H1 (cell line): Measurements from ENCODE around the gene TMEM203. TPM values are rescaled to one million over a fixed set of nuclear protein-coding genes. Genes with fewer than 3 reads are reported as not detected.

Experiments
- CTCF ChIA-PET: fragments of 300-600 bp; sonication (Branson Sonifier 250); formaldehyde crosslinking; loops from one replicate; lab custom pipeline; 2021; ENCODE audit not compliant: partially characterized antibody; lab: Charles Lee
- POLR2A ChIA-PET: fragments of 300-600 bp; sonication (Branson Sonifier 250); formaldehyde crosslinking; loops from one replicate; lab custom pipeline; 2021; ENCODE audit warnings: inconsistent platforms; ENCODE audit not compliant: partially characterized antibody; lab: Charles Lee
- DNase-seq, 2 experiments: peaks; one replicate each; pipeline versions ENCODE4 v3.0.0 to v3.0.0-alpha.2; 2010 to 2022; ENCODE audit warnings: low spot score in 2 of 2, low read depth in 1 of 2, mixed read lengths in 1 of 2
- FAIRE-seq: peaks from 2 replicates; lab custom pipeline; 2011; peaks lifted over from hg19 to GRCh38; lab: Jason Lieb, UNC
- H2AFZ ChIP-seq: 2 replicates; pipeline ENCODE4 v1.8.1; 2012; ENCODE audit warnings: low read length, inconsistent platforms
- H2AK5ac ChIP-seq: 2 replicates; pipeline ENCODE4 v1.6.1; 2013; ENCODE audit warnings: low read depth, low read length
- H2BK120ac ChIP-seq: replicated peaks from 2 replicates; pipeline ENCODE3; 2013; ENCODE audit warnings: low read depth, low read length, inconsistent platforms
- H2BK12ac ChIP-seq: 2 replicates; pipeline ENCODE4 v1.6.1; 2013; ENCODE audit warnings: low read depth, low read length
- H2BK15ac ChIP-seq: 2 replicates; pipeline ENCODE4 v1.6.1; 2013; ENCODE audit warnings: low read length
- H2BK20ac ChIP-seq: 2 replicates; pipeline ENCODE4 v1.6.1; 2013; ENCODE audit warnings: low read length
- H2BK5ac ChIP-seq: 2 replicates; pipeline ENCODE4 v1.6.1; 2013; ENCODE audit warnings: low read depth, low read length
- H3K14ac ChIP-seq: 2 replicates; pipeline ENCODE4 v1.6.1; 2013; ENCODE audit warnings: inconsistent platforms; ENCODE audit not compliant: insufficient read length
- H3K18ac ChIP-seq: 2 replicates; pipeline ENCODE4 v1.6.1; 2013; ENCODE audit warnings: low read length; ENCODE audit errors: extremely low read depth
- H3K23ac ChIP-seq: 2 replicates; pipeline ENCODE4 v1.6.1; 2013; ENCODE audit warnings: inconsistent platforms; ENCODE audit not compliant: insufficient read length
- H3K23me2 ChIP-seq: 2 replicates; pipeline ENCODE4 v1.6.1; 2013; ENCODE audit warnings: low read depth, low read length
- H3K27ac ChIP-seq: 2 replicates; pipeline ENCODE4 v1.6.1; 2011; ENCODE audit warnings: low read depth, low read length, inconsistent platforms
- H3K27me3 ChIP-seq, 4 experiments: replicated peaks in 1 of 4; 1 replicate in 1 of 4; 2 replicates in 3 of 4; pipeline versions ENCODE4 v1.6.1 to v1.8.1; 2011 to 2013; ENCODE audit warnings: low read length in 3 of 4, mild to moderate bottlenecking in 3 of 4, inconsistent platforms in 2 of 4, mixed read lengths in 2 of 4, moderate library complexity in 1 of 4; ENCODE audit not compliant: control insufficient read depth in 3 of 4, insufficient read depth in 3 of 4; ENCODE audit errors: extremely low read depth in 1 of 4
- H3K36me3 ChIP-seq, 4 experiments: 2 replicates each; pipeline versions ENCODE4 v1.6.1 to v1.8.1; 2011 to 2013; ENCODE audit warnings: mild to moderate bottlenecking in 4 of 4, low read length in 3 of 4, moderate library complexity in 2 of 4, control low read depth in 1 of 4, inconsistent platforms in 1 of 4; ENCODE audit not compliant: insufficient read depth in 4 of 4, control insufficient read depth in 2 of 4
- H3K4ac ChIP-seq: replicated peaks from 2 replicates; pipeline ENCODE3; 2013; ENCODE audit warnings: low read length, low read depth, mixed read lengths, inconsistent platforms; ENCODE audit not compliant: insufficient read length
- H3K4me1 ChIP-seq, 4 experiments: replicated peaks in 1 of 4; 1 replicate in 1 of 4; 2 replicates in 3 of 4; pipeline versions ENCODE4 v1.6.1 to v1.8.1; 2011 to 2013; ENCODE audit warnings: low read length in 3 of 4, inconsistent platforms in 2 of 4, mixed read lengths in 1 of 4; ENCODE audit not compliant: insufficient read depth in 4 of 4, control insufficient read depth in 3 of 4
- H3K4me2 ChIP-seq, 2 experiments: 2 replicates each; pipeline versions ENCODE4 v1.6.1 to v1.8.1; 2011 to 2013; ENCODE audit warnings: low read depth in 2 of 2, low read length in 2 of 2, control low read depth in 1 of 2, inconsistent platforms in 1 of 2, mild to moderate bottlenecking in 1 of 2; ENCODE audit not compliant: insufficient read depth in 1 of 2
- H3K4me3 ChIP-seq, 4 experiments: fragments of 200-600, 300-600 bp in 1 of 4; sonication (generic), shearing (Covaris generic), sonication (Bioruptor Twin) in 1 of 4; 2 replicates each; pipeline versions ENCODE4 v1.5.1 to v1.8.1; 2011 to 2016; ENCODE audit warnings: low read length in 4 of 4, low read depth in 3 of 4, control low read depth in 2 of 4, inconsistent platforms in 2 of 4, mild to moderate bottlenecking in 2 of 4, mixed read lengths in 1 of 4, moderate library complexity in 1 of 4; ENCODE audit not compliant: insufficient read depth in 2 of 4; ENCODE audit errors: extremely low read depth in 1 of 4
- H3K56ac ChIP-seq: replicated peaks from 2 replicates; pipeline ENCODE3; 2013; ENCODE audit warnings: low read depth, mild to moderate bottlenecking, mixed read lengths, low read length, inconsistent platforms; ENCODE audit not compliant: insufficient read length
- H3K79me1 ChIP-seq: 2 replicates; pipeline ENCODE4 v1.6.1; 2013; ENCODE audit warnings: low read depth, low read length, control low read depth
- H3K79me2 ChIP-seq, 2 experiments: 2 replicates each; pipeline versions ENCODE4 v1.6.1 to v1.8.1; 2012 to 2013; ENCODE audit warnings: low read length in 2 of 2, mild to moderate bottlenecking in 2 of 2, inconsistent platforms in 1 of 2; ENCODE audit not compliant: insufficient read depth in 2 of 2, control insufficient read depth in 1 of 2
- H3K9ac ChIP-seq, 4 experiments: replicated peaks in 1 of 4; 1 replicate in 1 of 4; 2 replicates in 3 of 4; pipeline versions ENCODE4 v1.6.1 to v1.8.1; 2011 to 2013; ENCODE audit warnings: low read depth in 3 of 4, low read length in 3 of 4, control low read depth in 2 of 4, mild to moderate bottlenecking in 2 of 4, moderate library complexity in 2 of 4, inconsistent platforms in 1 of 4; ENCODE audit errors: extremely low read depth in 1 of 4
- H3K9me3 ChIP-seq, 2 experiments: 2 replicates each; pipeline versions ENCODE4 v1.6.1 to v1.8.1; 2012 to 2013; ENCODE audit warnings: mild to moderate bottlenecking in 2 of 2, moderate library complexity in 2 of 2, control low read depth in 1 of 2, inconsistent platforms in 1 of 2, low read depth in 1 of 2, low read length in 1 of 2, mixed read lengths in 1 of 2; ENCODE audit not compliant: insufficient read depth in 2 of 2
- H4K20me1 ChIP-seq, 2 experiments: replicated peaks in 1 of 2; 2 replicates each; pipeline versions ENCODE3 to v1.8.1; 2011 to 2013; ENCODE audit warnings: inconsistent platforms in 2 of 2, low read length in 2 of 2, mild to moderate bottlenecking in 1 of 2; ENCODE audit not compliant: insufficient read depth in 2 of 2, control insufficient read depth in 1 of 2
- H4K5ac ChIP-seq: 2 replicates; pipeline ENCODE4 v1.6.1; 2013; ENCODE audit warnings: low read length, low read depth, mixed read lengths, inconsistent platforms; ENCODE audit not compliant: insufficient read length
- H4K8ac ChIP-seq: 2 replicates; pipeline ENCODE4 v1.8.0; 2013; ENCODE audit warnings: mild to moderate bottlenecking, moderate library complexity, low read length, inconsistent platforms; ENCODE audit not compliant: insufficient read depth; ENCODE audit errors: extremely low read depth
- H4K91ac ChIP-seq: replicated peaks from 2 replicates; pipeline ENCODE3; 2013; ENCODE audit warnings: low read length, mixed read lengths, inconsistent platforms; ENCODE audit not compliant: insufficient read length
- BCL11A ChIP-seq, 2 experiments: IDR thresholded peaks; one replicate each; pipeline ENCODE4 v1.6.1; 2011; ENCODE audit warnings: low read depth in 2 of 2, low read length in 2 of 2, mild to moderate bottlenecking in 2 of 2
- CTCF ChIP-seq, 3 experiments: IDR thresholded peaks; 1 replicate in 2 of 3; 2 replicates in 1 of 3; pipeline versions ENCODE4 v1.5.1 to v1.6.1; 2011; ENCODE audit warnings: low read length in 3 of 3, mild to moderate bottlenecking in 3 of 3, inconsistent platforms in 2 of 3, low read depth in 1 of 3, moderate library complexity in 1 of 3; ENCODE audit not compliant: insufficient read depth in 1 of 3; ENCODE audit errors: control extremely low read depth in 1 of 3
- GABPA ChIP-seq: IDR thresholded peaks from 2 replicates; pipeline ENCODE4 v1.6.1; 2011; ENCODE audit warnings: mild to moderate bottlenecking, low read length, moderate library complexity, borderline replicate concordance; ENCODE audit not compliant: insufficient read depth
- POLR2A ChIP-seq, 2 experiments: IDR thresholded peaks; 1 replicate in 1 of 2; 2 replicates in 1 of 2; pipeline ENCODE4 v1.6.1; 2011; ENCODE audit warnings: low read depth in 2 of 2, low read length in 2 of 2, mild to moderate bottlenecking in 2 of 2; ENCODE audit errors: control extremely low read depth in 1 of 2
- SIN3A ChIP-seq, 2 experiments: IDR thresholded peaks in 1 of 2; conservative IDR thresholded peaks in 1 of 2; 2 replicates each; pipeline ENCODE4 v1.6.1; 2011 to 2012; ENCODE audit warnings: low read length in 2 of 2, improper control_type of control experiment in 1 of 2, low read depth in 1 of 2, mild to moderate bottlenecking in 1 of 2
- WGBS, 2 experiments: shearing (Covaris generic) in 1 of 2; methylation state at CpG; one replicate each; pipeline versions ENCODE4 v1.1.6 to v1.1.7; 2013 to 2015; ENCODE audit warnings: low lambda C conversion rate in 2 of 2, mixed read lengths in 2 of 2, inconsistent platforms in 1 of 2, low coverage in 1 of 2, missing lambda C conversion rate in 1 of 2; ENCODE audit not compliant: insufficient replicate concordance in 2 of 2, insufficient coverage in 1 of 2, insufficient read length in 1 of 2; ENCODE audit errors: extremely low coverage in 1 of 2, missing lambda C conversion rate in 1 of 2; 5-methylcytosine and 5-hydroxymethylcytosine counted together
- polyA plus RNA-seq, 7 experiments: library from polyadenylated mRNA; depleted of rRNA in 3 of 7; stranded (reverse) in 5 of 7; unstranded in 2 of 7; fragments of >200 nt in 5 of 7; fragments of 200-250 nt in 2 of 7; gene quantifications; 1 replicate in 5 of 7; 2 replicates in 1 of 7; 4 replicates in 1 of 7; pipeline versions ENCODE4 v1.2.1 to v1.2.3, GENCODE V29; 2011 to 2013; ENCODE audit warnings: missing spikeins in 2 of 7, mixed read lengths in 2 of 7
- total RNA-seq: library from RNA; stranded (reverse); fragmentation: NEBNext Ultra II Directional; extraction: Animal tissue kit (Norgen Biotek cat#: 25700); gene quantifications from 2 replicates; pipeline ENCODE4 v1.2.1, GENCODE V29; 2021

TMEM203 gene
- total and polyA plus RNA-seq, 2 of the 8 experiments (the other 6 are each of a cell fraction or from before 2014, with no cell fraction given) = 44.1 to 57.1 TPM

- Histone ChIP-seq H3K79me1 (no peaks in the 10 kb centered on the region; the same call in 1 of the 2 replicates), H3K36me3 (peaks cover 0 to 22% (median 7%) of the 10 kb centered on the region in 4 experiments; a peak in 6 of 8 replicates), H3K23ac (no peak overlapping the region), H3K18ac (no peak overlapping the region), H3K4me2 (peak overlapping the region; percentile 31 to 37; a peak in 1 of 4 replicates), H3K4me3 (no peak overlapping the region), H4K91ac (peak overlapping the region; percentile 65), H2BK5ac (no peak overlapping the region), H4K20me1 (peaks cover 0 to 15% of the 10 kb centered on the region in 2 experiments), H2BK120ac (no peak overlapping the region), H3K4ac (no peak overlapping the region), H3K27ac (no peak overlapping the region), H3K14ac (no peak overlapping the region), H3K9me3 (no peaks in the 10 kb centered on the region), H2BK12ac (no peak overlapping the region), H4K8ac (peak overlapping the region; percentile 85), H2BK20ac (no peak overlapping the region), H3K79me2 (no peaks in the 10 kb centered on the region), H2BK15ac (no peak overlapping the region), H2AFZ (no peak overlapping the region), H3K56ac (no peak overlapping the region)
- CTCF ChIA-PET = interaction anchor here (0.5 to 3.8 kb wide), 16 partner anchors 10 to 123 kb away, joined by 3 to 19 read pairs (median 4); partner anchors contain the start of genes LRRC26, RNF224 and TPRN
- WGBS, 2 experiments = 77% methylated on average over 23 of the region's 36 CpGs; no CpG with 5 or more reads in 1 of the 2 experiments
- DNase-seq (peak; percentile 56 to 87), FAIRE-seq (no peak)
- POLR2A ChIA-PET = interaction anchor here (0.7 to 69.9 kb wide), 10 partner anchors 9 to 385 kb away, joined by 3 to 1462 read pairs (median 4); partner anchors contain the start of genes ANAPC2, MAN1B1, NDOR1 and NELFB
- peak in 1 of 2 experiments; percentile 37; a peak in 1 of 3 replicates for TF ChIP-seq POLR2A (IDR thresholded peaks at IDR 0.05; ENCODE audit: control extremely low read depth in 1 of 2, low read depth in 2 of 2, low read length in 2 of 2)
- TF ChIP-seq GABPA = peak; percentile 15; the same call in 1 of the 2 replicates
- no peak for TF ChIP-seq BCL11A (IDR thresholded peaks at IDR 0.05; ENCODE audit: low read depth in 2 of 2, low read length in 2 of 2)
- peak in 1 of 3 experiments; percentile 1; a peak in 1 of 4 replicates for TF ChIP-seq CTCF (IDR thresholded peaks at IDR 0.05; ENCODE audit: control extremely low read depth in 1 of 3, insufficient read depth in 1 of 3, low read depth in 1 of 3, low read length in 3 of 3)
- TF ChIP-seq SIN3A (conservative IDR thresholded peaks at IDR 0.05 in 1 of 2, IDR thresholded peaks at IDR 0.05 in 1 of 2; ENCODE audit: low read depth in 1 of 2, low read length in 2 of 2) = 0 out of 4 replicates have a peak, but pooled peaks of 1 of the 2 experiments have one; percentile 43
- TF ChIP-seq, all 59 proteins: peak for 4
- Histone ChIP-seq H3K4me1 (peaks cover 0 to 10% (median 4%) of the 10 kb centered on the region in 4 experiments; a peak in 5 of 7 replicates), H3K9ac (no peak overlapping the region), H3K23me2 (peaks cover 8% of the 10 kb centered on the region; the same call in 1 of the 2 replicates), H2AK5ac (no peak overlapping the region), H3K27me3 (no peaks in the 10 kb centered on the region; a peak in 2 of 7 replicates), H4K5ac (no peak overlapping the region)
Measured at GRCh38 chr9:137217276-137218211, 12.1 kb upstream of the TMEM203 start.
